Forelimb muscle (tissue), 1 donor: ENCODE measurements around the gene EHMT2. TPM values are rescaled to one million over a fixed set of nuclear protein-coding genes. Genes with fewer than 3 reads are reported as not detected.
"Not testable (repeated sequence)": the region's sequence is repeated elsewhere in the genome, so short reads cannot be mapped to it uniquely, and the experiment has no call there.

Experiments
- DNase-seq: peaks from one replicate; pipeline ENCODE4 v3.0.0-alpha.2; 2013; ENCODE audit warnings: low read depth
- polyA plus RNA-seq: library from polyadenylated mRNA; unstranded; fragments of 120-200 nt; gene quantifications from one replicate; pipeline ENCODE4 v1.2.1, GENCODE V29; 2013; ENCODE audit not compliant: insufficient read length

Gene EHMT2
- polyA plus RNA-seq, 1 donor, result 29.3 TPM

DNA sequence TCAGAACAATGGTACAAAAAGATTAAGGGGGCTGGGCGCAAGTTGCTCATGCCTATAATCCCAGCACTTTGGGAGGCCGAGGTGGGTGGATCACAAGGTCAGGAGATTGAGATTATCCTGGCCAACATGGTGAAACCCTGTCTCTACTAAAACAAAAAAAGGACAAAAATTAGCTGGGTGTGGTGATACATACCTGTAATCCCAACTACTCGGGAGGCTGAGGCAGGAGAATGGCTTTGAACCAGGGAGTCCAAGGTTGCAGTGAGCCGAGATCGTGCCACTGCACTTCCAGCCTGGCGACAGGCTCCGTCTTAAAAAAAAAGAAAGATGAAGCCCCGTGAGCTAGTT, 57.7 kb downstream of the EHMT2 start:
- not testable (repeated sequence) for DNase-seq

DNA sequence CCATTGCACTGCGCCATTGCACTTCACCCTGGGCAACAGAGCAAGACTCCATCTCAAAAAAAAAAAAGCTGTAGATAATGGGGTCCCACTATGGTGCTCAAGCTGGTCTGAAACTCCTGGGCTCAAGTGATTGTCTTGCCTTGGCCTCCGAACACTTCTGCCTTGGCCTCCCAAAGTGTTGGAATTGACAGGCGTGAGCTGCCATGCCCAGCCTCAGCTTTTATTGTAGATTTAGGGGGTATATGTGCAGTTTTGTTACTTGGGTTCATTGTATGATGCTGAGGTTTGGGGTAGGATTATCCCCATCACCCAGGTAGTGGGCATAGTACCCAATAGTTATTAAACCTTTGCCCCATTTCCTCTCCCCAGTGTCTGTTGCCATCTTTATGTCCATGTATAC, 58.5 kb downstream of the EHMT2 start:
- no peak for DNase-seq

DNA sequence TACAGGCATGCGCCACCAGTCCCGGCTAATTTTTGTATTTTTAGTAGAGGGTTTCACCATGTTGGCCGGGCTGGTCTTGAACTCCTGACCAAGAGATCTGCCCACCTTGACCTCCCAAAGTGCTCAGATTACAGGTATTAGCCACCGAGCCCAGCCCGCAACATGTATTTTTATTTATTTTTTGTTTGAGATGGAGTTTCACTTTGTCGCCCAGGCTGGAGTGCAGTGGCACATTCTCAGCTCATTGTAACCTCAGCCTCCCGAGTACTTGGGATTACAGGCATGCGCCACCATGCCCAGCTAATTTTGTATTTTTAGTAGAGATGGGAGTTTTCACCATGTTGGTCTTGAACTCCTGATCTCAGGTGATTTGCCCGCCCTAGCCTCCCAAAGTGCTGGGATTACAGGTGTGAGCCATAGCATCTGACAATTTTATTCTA, 59.4 kb downstream of the EHMT2 start:
- DNase-seq, result not testable (repeated sequence)

- no peak for DNase-seq
These were observed 60.0 kb downstream of the EHMT2 start for GRCh38 chr6:31837369-31838113.

GRCh38 chr6:31836474-31837368, 60.8 kb downstream of the EHMT2 start:
- DNase-seq, result no peak

GRCh38 chr6:31836047-31836473, 61.4 kb downstream of the EHMT2 start:
- no peak for DNase-seq

- peak; percentile 81 for DNase-seq
These were observed 62.9 kb downstream of the EHMT2 start for GRCh38 chr6:31834367-31835250.

DNA sequence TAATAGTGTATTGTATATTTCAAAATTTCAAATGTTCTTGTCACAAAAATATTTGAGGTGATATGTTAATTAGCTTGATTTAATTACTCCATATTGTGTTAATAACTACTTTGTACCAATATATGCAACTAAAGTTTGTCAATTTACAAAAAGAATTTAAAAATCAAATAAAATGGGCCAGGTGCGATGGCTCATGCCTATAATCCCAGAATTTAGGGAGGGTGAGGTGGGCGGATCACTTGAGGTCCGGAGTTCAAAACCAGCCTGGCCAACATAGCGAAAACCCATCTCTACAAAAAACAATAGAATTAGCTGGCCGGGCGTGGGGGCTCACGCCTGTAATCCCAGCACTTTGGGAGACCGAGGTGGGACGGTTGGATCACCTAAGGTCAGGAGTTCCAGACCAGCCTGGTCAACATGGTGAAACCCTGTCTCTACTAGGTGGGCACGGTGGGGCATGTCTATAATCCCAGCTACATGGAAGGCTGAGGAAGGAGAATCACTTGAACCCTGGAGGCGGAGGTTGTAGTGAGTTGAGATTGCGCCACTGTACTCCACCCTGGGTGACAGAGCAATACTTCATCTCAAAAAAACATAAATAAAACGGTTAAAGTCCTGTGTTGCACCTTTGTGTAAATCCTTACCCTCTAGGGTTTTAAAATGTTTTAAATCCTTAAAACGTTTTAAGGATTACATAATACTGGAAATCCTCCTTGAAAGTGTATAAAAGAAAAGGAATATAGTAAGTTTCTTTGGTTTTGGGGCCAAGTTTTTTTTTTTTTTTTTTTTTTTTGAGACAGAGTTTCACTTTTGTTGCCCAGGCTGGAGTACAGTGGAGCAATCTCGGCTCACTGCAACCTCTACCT, 65.9 kb downstream of the EHMT2 start:
- no peak for DNase-seq

GRCh38 chr6:31830886-31831335, 66.6 kb downstream of the EHMT2 start:
- DNase-seq, result no peak

Other genes starting within 250 kb of the EHMT2 start
- 200 TPM for gene BAG6, start 245.0 kb downstream of the EHMT2 start, polyA plus RNA-seq
- gene APOM, start 241.8 kb downstream of the EHMT2 start, polyA plus RNA-seq, result 4.3 TPM
- 12.1 TPM for gene C6orf47, start 236.9 kb downstream of the EHMT2 start, polyA plus RNA-seq
- 14.1 TPM for gene GPANK1, start 232.7 kb downstream of the EHMT2 start, polyA plus RNA-seq
- 125 TPM for gene CSNK2B, start 231.6 kb downstream of the EHMT2 start, polyA plus RNA-seq
- gene LY6G5B, start 227.7 kb downstream of the EHMT2 start, polyA plus RNA-seq, result 11.5 TPM
- gene LY6G5C, start 216.6 kb downstream of the EHMT2 start, polyA plus RNA-seq, result 2.7 TPM
- 43.8 TPM for gene ABHD16A, start 194.4 kb downstream of the EHMT2 start, polyA plus RNA-seq
- not detected for gene LY6G6F, start 190.8 kb downstream of the EHMT2 start, polyA plus RNA-seq
- 0.47 TPM for gene LY6G6D, start 182.3 kb downstream of the EHMT2 start, polyA plus RNA-seq
- gene LY6G6C, start 176.0 kb downstream of the EHMT2 start, polyA plus RNA-seq, result 0.62 TPM
- gene MPIG6B, start 174.3 kb downstream of the EHMT2 start, polyA plus RNA-seq, result 1.2 TPM
- 108 TPM for gene DDAH2, start 168.4 kb downstream of the EHMT2 start, polyA plus RNA-seq
- 102 TPM for gene CLIC1, start 161.2 kb downstream of the EHMT2 start, polyA plus RNA-seq
- 14.2 TPM for gene MSH5, start 157.7 kb downstream of the EHMT2 start, polyA plus RNA-seq
- gene SAPCD1, start 135.0 kb downstream of the EHMT2 start, polyA plus RNA-seq, result 3.0 TPM
- 2.9 TPM for gene VWA7, start 120.4 kb downstream of the EHMT2 start, polyA plus RNA-seq
- gene VARS1, start 101.9 kb downstream of the EHMT2 start, polyA plus RNA-seq, result 46.5 TPM
- gene LSM2, start 90.7 kb downstream of the EHMT2 start, polyA plus RNA-seq, result 55.3 TPM
- 5.0 TPM for gene HSPA1L, start 82.4 kb downstream of the EHMT2 start, polyA plus RNA-seq
- gene HSPA1A, start 82.2 kb downstream of the EHMT2 start, polyA plus RNA-seq, result 72.3 TPM
- gene HSPA1B, start 70.0 kb downstream of the EHMT2 start, polyA plus RNA-seq, result 48.9 TPM
- 15.0 TPM for gene NEU1, start 34.9 kb downstream of the EHMT2 start, polyA plus RNA-seq
- gene SLC44A4, start 18.7 kb downstream of the EHMT2 start, polyA plus RNA-seq, result 0.37 TPM
- 9.5 TPM for gene ZBTB12, start 4.4 kb upstream of the EHMT2 start, polyA plus RNA-seq
- gene C2, start 30.0 kb upstream of the EHMT2 start, polyA plus RNA-seq, result 3.0 TPM
- 1.0 TPM for gene CFB, start 48.4 kb upstream of the EHMT2 start, polyA plus RNA-seq
- 63.3 TPM for gene NELFE, start 61.3 kb upstream of the EHMT2 start, polyA plus RNA-seq
- 27.0 TPM for gene SKIC2, start 61.5 kb upstream of the EHMT2 start, polyA plus RNA-seq
- gene DXO, start 74.4 kb upstream of the EHMT2 start, polyA plus RNA-seq, result 16.9 TPM
- gene C4A, start 84.4 kb upstream of the EHMT2 start, polyA plus RNA-seq, result 19.3 TPM
- gene C4B, start 117.1 kb upstream of the EHMT2 start, polyA plus RNA-seq, result 22.1 TPM
- 1.0 TPM for gene CYP21A2, start 140.7 kb upstream of the EHMT2 start, polyA plus RNA-seq
- gene TNXB, start 211.6 kb upstream of the EHMT2 start, polyA plus RNA-seq, result 108 TPM
- gene ATF6B, start 230.5 kb upstream of the EHMT2 start, polyA plus RNA-seq, result 42.4 TPM
- gene FKBPL, start 232.6 kb upstream of the EHMT2 start, polyA plus RNA-seq, result 3.5 TPM